HepG2 (cell line): ENCODE measurements around the gene EMILIN1. TPM values are rescaled to one million over a fixed set of nuclear protein-coding genes. Genes with fewer than 3 reads are reported as not detected.
A peak's percentile ranks its signal among the peaks of the same experiment; 100 is the strongest.

ENCODE experiments used
- ATF3 ChIP-seq: sonication (generic); formaldehyde crosslinking; IDR thresholded peaks from 2 replicates; pipeline ENCODE4 v1.4.0; 2020; ENCODE audit warnings: missing genetic modification reagents
- ATM ChIP-seq: fragments of 450-650 bp; IDR thresholded peaks from 2 replicates; pipeline ENCODE4 v1.7.1; 2017; ENCODE audit warnings: mild to moderate bottlenecking, borderline replicate concordance
- IKZF4 ChIP-seq: sonication (generic); formaldehyde crosslinking; IDR thresholded peaks from 2 replicates; pipeline ENCODE4 v1.5.1; 2020; ENCODE audit warnings: borderline replicate concordance, mild to moderate bottlenecking, low read depth, missing genetic modification reagents; ENCODE audit errors: not compliant biosample characterization
- MAFG ChIP-seq: sonication (generic); formaldehyde crosslinking; IDR thresholded peaks from 2 replicates; pipeline ENCODE4 v1.5.1; 2020; ENCODE audit warnings: mild to moderate bottlenecking, missing genetic modification reagents
- NFIB ChIP-seq: sonication (generic); formaldehyde crosslinking; IDR thresholded peaks from 2 replicates; pipeline ENCODE4 v1.9.0; 2021; ENCODE audit warnings: missing genetic modification reagents, mild to moderate bottlenecking, borderline replicate concordance
- SAFB2 ChIP-seq: sonication (generic); formaldehyde crosslinking; IDR thresholded peaks from 2 replicates; pipeline ENCODE4 v1.5.1; 2020; ENCODE audit warnings: missing genetic modification reagents, low read depth, mild to moderate bottlenecking, borderline replicate concordance
- SRF ChIP-seq: IDR thresholded peaks from 2 replicates; pipeline ENCODE4 v1.6.1; 2011; ENCODE audit warnings: mild to moderate bottlenecking, low read depth, low read length, moderate library complexity
- TGIF2 ChIP-seq: IDR thresholded peaks from 2 replicates; pipeline ENCODE4 v1.6.1; 2016; ENCODE audit warnings: control low read depth, missing compliant biosample characterization
- TSC22D2 ChIP-seq: sonication (generic); formaldehyde crosslinking; IDR thresholded peaks from 2 replicates; pipeline ENCODE4 v1.5.1; 2020; ENCODE audit warnings: missing genetic modification reagents, mild to moderate bottlenecking, borderline replicate concordance
- ZC3H13 ChIP-seq: sonication (generic); formaldehyde crosslinking; IDR thresholded peaks from 2 replicates; pipeline ENCODE4 v1.8.1; 2023; ENCODE audit warnings: mild to moderate bottlenecking, missing genetic modification reagents, moderate library complexity
- ZFY ChIP-seq: sonication (generic); formaldehyde crosslinking; IDR thresholded peaks from 2 replicates; pipeline ENCODE4 v1.4.0; 2020; ENCODE audit warnings: missing genetic modification reagents
- ZMYM3 ChIP-seq: sonication (generic); formaldehyde crosslinking; IDR thresholded peaks from 2 replicates; pipeline ENCODE4 v1.5.1; 2020; ENCODE audit warnings: mild to moderate bottlenecking, missing genetic modification reagents
- ZNF12 ChIP-seq: sonication (generic); formaldehyde crosslinking; IDR thresholded peaks from 2 replicates; pipeline ENCODE4 v1.5.0; 2020; ENCODE audit warnings: missing genetic modification reagents
- ZNF225 ChIP-seq: sonication (generic); formaldehyde crosslinking; IDR thresholded peaks from 2 replicates; pipeline ENCODE4 v1.4.0; 2020; ENCODE audit warnings: mild to moderate bottlenecking, missing genetic modification reagents
- ZNF251 ChIP-seq: sonication (generic); formaldehyde crosslinking; IDR thresholded peaks from 2 replicates; pipeline ENCODE4 v1.9.0; 2021; ENCODE audit warnings: mild to moderate bottlenecking, missing genetic modification reagents
- ZNF256 ChIP-seq: sonication (generic); formaldehyde crosslinking; conservative IDR thresholded peaks from 2 replicates; pipeline ENCODE4 v1.4.0; 2020; ENCODE audit warnings: missing genetic modification reagents
- ZNF282 ChIP-seq: fragments of 450-650 bp; IDR thresholded peaks from 2 replicates; pipeline ENCODE4 v1.6.1; 2018; ENCODE audit not compliant: partially characterized antibody
- ZNF563 ChIP-seq: sonication (generic); formaldehyde crosslinking; IDR thresholded peaks from 2 replicates; pipeline ENCODE4 v1.8.0; 2022; ENCODE audit warnings: mild to moderate bottlenecking, moderate library complexity, missing genetic modification reagents
- ZNF614 ChIP-seq: IDR thresholded peaks from 2 replicates; pipeline ENCODE4 v1.6.1; 2018; ENCODE audit warnings: missing biosample characterization, missing genetic modification reagents, inconsistent platforms, borderline replicate concordance
- ZNF746 ChIP-seq: sonication (generic); formaldehyde crosslinking; IDR thresholded peaks from 2 replicates; pipeline ENCODE4 v1.8.0; 2022; ENCODE audit warnings: mild to moderate bottlenecking, missing genetic modification reagents
- polyA plus RNA-seq, 8 experiments: library from polyadenylated mRNA; depleted of rRNA in 3 of 8; stranded (reverse) in 7 of 8; unstranded in 1 of 8; fragments of >200 nt; fragmentation: Illumina TruSeq in 4 of 8; extraction: Trizol in 4 of 8; gene quantifications; 2 replicates each; pipeline versions ENCODE4 v1.2.1 to v1.2.3, GENCODE V29; 2011 to 2016; ENCODE audit warnings: low read depth in 4 of 8, missing spikeins in 1 of 8, mixed read lengths in 1 of 8; ENCODE audit not compliant: insufficient read depth in 1 of 8
- total RNA-seq, 5 experiments: library from RNA; depleted of rRNA; stranded (reverse); fragments of >200 nt; fragmentation: Illumina TruSeq; extraction: Trizol; gene quantifications; 2 replicates each; pipeline ENCODE4 v1.2.3, GENCODE V29; 2016; ENCODE audit warnings: low read depth in 1 of 5
- TF ChIP-seq, protein P1 (sequence below): IDR thresholded peaks from 2 replicates; pipeline ENCODE4 v1.6.1; 2016
- TF ChIP-seq, protein P2 (sequence below): sonication (generic); formaldehyde crosslinking; IDR thresholded peaks from 2 replicates; pipeline ENCODE4 v1.4.0; 2020; ENCODE audit warnings: mild to moderate bottlenecking, missing genetic modification reagents
- TF ChIP-seq, protein P3 (sequence below): sonication (generic); formaldehyde crosslinking; IDR thresholded peaks from 2 replicates; pipeline ENCODE4 v1.4.0; 2020; ENCODE audit warnings: missing genetic modification reagents; ENCODE audit errors: not compliant biosample characterization
- TF ChIP-seq, protein P4 (sequence below): sonication (generic); formaldehyde crosslinking; IDR thresholded peaks from 2 replicates; pipeline ENCODE4 v1.5.1; 2020; ENCODE audit warnings: missing genetic modification reagents, mild to moderate bottlenecking, borderline replicate concordance
- TF ChIP-seq, protein P5 (sequence below): sonication (generic); formaldehyde crosslinking; IDR thresholded peaks from 2 replicates; pipeline ENCODE4 v1.5.0; 2020; ENCODE audit warnings: missing genetic modification reagents

The EMILIN1 gene
- total and polyA plus RNA-seq, 2 of the 13 experiments (the other 11 are each of a cell fraction or from before 2014, with no cell fraction given): 8.1 to 9.7 TPM

DNA sequence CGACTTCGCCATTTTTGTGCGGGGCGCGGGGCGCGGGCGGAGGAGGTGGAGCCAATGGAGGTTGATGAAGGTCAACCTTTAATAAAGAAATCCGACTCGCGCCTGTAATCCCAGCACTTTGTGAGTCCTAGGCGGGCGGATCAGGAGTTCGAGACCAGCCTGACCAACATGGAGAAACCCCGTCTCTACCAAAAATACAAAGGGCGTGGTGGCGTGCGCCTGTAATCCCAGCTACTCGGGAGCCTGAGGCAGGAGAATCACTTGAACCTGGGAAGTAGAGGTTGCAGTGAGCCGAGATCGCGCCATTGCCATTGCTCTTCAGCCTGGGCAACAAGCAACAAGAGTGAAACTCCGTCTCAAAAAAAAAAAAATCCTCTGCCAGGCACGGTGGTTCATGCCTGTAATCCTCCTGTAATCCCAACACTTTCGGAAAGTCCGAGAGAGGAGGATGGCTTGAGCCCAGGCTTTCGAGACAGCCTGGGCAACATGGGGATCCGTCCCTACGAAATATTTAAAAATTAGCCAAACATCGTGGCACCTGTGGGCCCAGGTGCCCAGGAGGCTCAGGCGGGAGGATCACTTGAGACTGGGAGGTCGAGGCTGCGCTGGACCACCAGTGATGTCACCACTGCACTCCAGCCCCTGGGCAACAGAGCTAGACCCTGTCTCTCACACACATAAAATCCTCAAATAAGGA lies 56.5 kb downstream of the EMILIN1 start (continued):
- TF ChIP-seq NFIB (CRISPR knock-in tag): no peak
- no peak for TF ChIP-seq ZNF251
- no peak for TF ChIP-seq ZNF225 (CRISPR knock-in tag)
- TF ChIP-seq ZNF614 (CRISPR knock-in tag): no peak
- TF ChIP-seq, protein P1, sequence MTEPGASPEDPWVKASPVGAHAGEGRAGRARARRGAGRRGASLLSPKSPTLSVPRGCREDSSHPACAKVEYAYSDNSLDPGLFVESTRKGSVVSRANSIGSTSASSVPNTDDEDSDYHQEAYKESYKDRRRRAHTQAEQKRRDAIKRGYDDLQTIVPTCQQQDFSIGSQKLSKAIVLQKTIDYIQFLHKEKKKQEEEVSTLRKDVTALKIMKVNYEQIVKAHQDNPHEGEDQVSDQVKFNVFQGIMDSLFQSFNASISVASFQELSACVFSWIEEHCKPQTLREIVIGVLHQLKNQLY (CRISPR knock-in tag): no peak
- no peak for TF ChIP-seq TSC22D2
- TF ChIP-seq, protein P2, sequence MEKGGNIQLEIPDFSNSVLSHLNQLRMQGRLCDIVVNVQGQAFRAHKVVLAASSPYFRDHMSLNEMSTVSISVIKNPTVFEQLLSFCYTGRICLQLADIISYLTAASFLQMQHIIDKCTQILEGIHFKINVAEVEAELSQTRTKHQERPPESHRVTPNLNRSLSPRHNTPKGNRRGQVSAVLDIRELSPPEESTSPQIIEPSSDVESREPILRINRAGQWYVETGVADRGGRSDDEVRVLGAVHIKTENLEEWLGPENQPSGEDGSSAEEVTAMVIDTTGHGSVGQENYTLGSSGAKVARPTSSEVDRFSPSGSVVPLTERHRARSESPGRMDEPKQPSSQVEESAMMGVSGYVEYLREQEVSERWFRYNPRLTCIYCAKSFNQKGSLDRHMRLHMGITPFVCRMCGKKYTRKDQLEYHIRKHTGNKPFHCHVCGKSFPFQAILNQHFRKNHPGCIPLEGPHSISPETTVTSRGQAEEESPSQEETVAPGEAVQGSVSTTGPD (CRISPR knock-in tag): no peak
- TF ChIP-seq ZNF256: no peak
- TF ChIP-seq ZFY (CRISPR knock-in tag): no peak
- TF ChIP-seq ZNF563 (CRISPR knock-in tag): 0 out of 2 replicates have a peak, but pooled peaks have one; percentile 14
- TF ChIP-seq, protein P3, sequence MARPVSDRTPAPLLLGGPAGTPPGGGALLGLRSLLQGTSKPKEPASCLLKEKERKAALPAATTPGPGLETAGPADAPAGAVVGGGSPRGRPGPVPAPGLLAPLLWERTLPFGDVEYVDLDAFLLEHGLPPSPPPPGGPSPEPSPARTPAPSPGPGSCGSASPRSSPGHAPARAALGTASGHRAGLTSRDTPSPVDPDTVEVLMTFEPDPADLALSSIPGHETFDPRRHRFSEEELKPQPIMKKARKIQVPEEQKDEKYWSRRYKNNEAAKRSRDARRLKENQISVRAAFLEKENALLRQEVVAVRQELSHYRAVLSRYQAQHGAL (CRISPR knock-in tag): no peak
- TF ChIP-seq ATM: no peak
- TF ChIP-seq MAFG (CRISPR knock-in tag): no peak
- TF ChIP-seq ZC3H13 (CRISPR knock-in tag): peak; percentile 12; the same call in 1 of the 2 replicates
- 0 out of 2 replicates have a peak, but pooled peaks have one; percentile 27 for TF ChIP-seq ZNF12 (CRISPR knock-in tag)
- TF ChIP-seq IKZF4 (CRISPR knock-in tag): no peak
- no peak for TF ChIP-seq ATF3
- TF ChIP-seq, protein P4, sequence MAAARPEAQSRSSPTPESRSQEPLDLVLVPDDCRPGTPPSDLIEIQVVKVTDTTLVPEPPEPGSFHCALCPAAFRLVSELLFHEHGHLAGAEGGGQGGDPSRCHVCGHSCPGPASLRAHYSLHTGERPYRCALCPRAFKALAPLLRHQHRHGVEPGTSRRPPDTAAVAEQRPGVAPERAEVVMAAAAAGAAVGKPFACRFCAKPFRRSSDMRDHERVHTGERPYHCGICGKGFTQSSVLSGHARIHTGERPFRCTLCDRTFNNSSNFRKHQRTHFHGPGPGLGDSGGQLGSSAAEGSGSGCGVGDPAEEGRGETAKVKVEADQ (CRISPR knock-in tag): no peak
- TF ChIP-seq TGIF2: no peak
- no peak for TF ChIP-seq ZNF282
- no peak; the same call in 1 of the 2 replicates for TF ChIP-seq SAFB2 (CRISPR knock-in tag)
- TF ChIP-seq ZNF746 (CRISPR knock-in tag): no peak
- TF ChIP-seq ZMYM3 (CRISPR knock-in tag): no peak
- TF ChIP-seq, protein P5, sequence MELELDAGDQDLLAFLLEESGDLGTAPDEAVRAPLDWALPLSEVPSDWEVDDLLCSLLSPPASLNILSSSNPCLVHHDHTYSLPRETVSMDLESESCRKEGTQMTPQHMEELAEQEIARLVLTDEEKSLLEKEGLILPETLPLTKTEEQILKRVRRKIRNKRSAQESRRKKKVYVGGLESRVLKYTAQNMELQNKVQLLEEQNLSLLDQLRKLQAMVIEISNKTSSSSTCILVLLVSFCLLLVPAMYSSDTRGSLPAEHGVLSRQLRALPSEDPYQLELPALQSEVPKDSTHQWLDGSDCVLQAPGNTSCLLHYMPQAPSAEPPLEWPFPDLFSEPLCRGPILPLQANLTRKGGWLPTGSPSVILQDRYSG (CRISPR knock-in tag): no peak
- TF ChIP-seq SRF: no peak
